Cerebellar cortex (tissue), 1 donor: ENCODE data around the gene GRM7.

ENCODE experiments used
- DNase-seq: peaks from one replicate; pipeline ENCODE4 v3.0.0-alpha.2; 2015; ENCODE audit warnings: low spot score

GRM7 gene

GRCh38 chr3:7307410-7307809, 446.5 kb downstream of the GRM7 start:
- DNase-seq: no peak

GRCh38 chr3:7309641-7310102, 448.8 kb downstream of the GRM7 start:
- peak; percentile 3 for DNase-seq

- no peak for DNase-seq
These were observed 454.1 kb downstream of the GRM7 start for GRCh38 chr3:7315037-7315436.

- no peak for DNase-seq
These were observed 462.2 kb downstream of the GRM7 start for GRCh38 chr3:7322957-7323669.

GRCh38 chr3:7328339-7328738, 467.4 kb downstream of the GRM7 start:
- no peak for DNase-seq

- DNase-seq: no peak
These were observed 471.8 kb downstream of the GRM7 start for GRCh38 chr3:7332696-7333095.

GRCh38 chr3:7333125-7333524, 472.2 kb downstream of the GRM7 start:
- DNase-seq: no peak

- DNase-seq: no peak
These were observed 479.9 kb downstream of the GRM7 start for GRCh38 chr3:7340795-7341194.

GRCh38 chr3:7346364-7346763, 485.4 kb downstream of the GRM7 start:
- no peak for DNase-seq

- no peak for DNase-seq
These were observed 496.2 kb downstream of the GRM7 start for GRCh38 chr3:7357101-7357500.

GRCh38 chr3:7367968-7368367, 507.1 kb downstream of the GRM7 start:
- no peak for DNase-seq

GRCh38 chr3:7368597-7368996, 507.7 kb downstream of the GRM7 start:
- DNase-seq: no peak

- DNase-seq: no peak
These were observed 511.0 kb downstream of the GRM7 start for GRCh38 chr3:7371693-7372572.

GRCh38 chr3:7377103-7377502, 516.2 kb downstream of the GRM7 start:
- no peak for DNase-seq

- no peak for DNase-seq
These were observed 520.8 kb downstream of the GRM7 start for GRCh38 chr3:7381741-7382140.

- DNase-seq: no peak
These were observed 521.5 kb downstream of the GRM7 start for GRCh38 chr3:7382293-7383010.

- no peak for DNase-seq
These were observed 524.7 kb downstream of the GRM7 start for GRCh38 chr3:7385635-7386034.

GRCh38 chr3:7388026-7388425, 527.1 kb downstream of the GRM7 start:
- no peak for DNase-seq

GRCh38 chr3:7392206-7392605, 531.3 kb downstream of the GRM7 start:
- no peak for DNase-seq

GRCh38 chr3:7393944-7394605, 533.2 kb downstream of the GRM7 start:
- DNase-seq: no peak

GRCh38 chr3:7396534-7396933, 535.6 kb downstream of the GRM7 start:
- DNase-seq: no peak

GRCh38 chr3:7397097-7397496, 536.2 kb downstream of the GRM7 start:
- no peak for DNase-seq
